GM12878 (cell line): ENCODE data around the gene MRPS25. TPM values are rescaled to one million over a fixed set of nuclear protein-coding genes. Genes with fewer than 3 reads are reported as not detected.

Experiments
- ATAC-seq: fragments of 200-7000 bp; cut with Tn5 transposase; 3 replicates; pipeline ENCODE4 v1.9.1; 2020; ENCODE audit warnings: mild to moderate bottlenecking, moderate library complexity
- BruUV-seq: library from RNA; stranded (reverse); fragments of 400-500 nt; replicated peaks from 2 replicates; lab custom pipeline; 2021; lab: Mats Ljungman, UMichigan
- CTCF ChIA-PET: fragments of 300-600 bp; sonication (Branson Sonifier 250); formaldehyde crosslinking; extraction: SDS; loops from one replicate; lab custom pipeline; 2021; ENCODE audit warnings: inconsistent platforms; lab: Yijun Ruan, JAX
- POLR2A ChIA-PET: fragments of 350-600 bp; formaldehyde crosslinking; extraction: SDS; loops from one replicate; lab custom pipeline; 2021; ENCODE audit warnings: inconsistent platforms; lab: Charles Lee
- RAD21 ChIA-PET: fragments of 300-600 bp; sonication (Branson Sonifier 250); formaldehyde crosslinking; loops from one replicate; lab custom pipeline; 2023; ENCODE audit warnings: antibody characterized with exemption; ENCODE audit not compliant: unreplicated experiment; lab: Charles Lee
- SMC1A ChIA-PET: fragments of 300-600 bp; sonication (Branson Sonifier 250); formaldehyde crosslinking; loops from one replicate; lab custom pipeline; 2023; ENCODE audit not compliant: unreplicated experiment, uncharacterized antibody; lab: Charles Lee
- DNase-seq: peaks from one replicate; pipeline ENCODE4 v3.0.0-alpha.2; 2011; ENCODE audit warnings: low read depth, low spot score
- FAIRE-seq: peaks from 3 replicates; lab custom pipeline; 2011; peaks lifted over from hg19 to GRCh38; lab: Jason Lieb, UNC
- H2AFZ ChIP-seq: 2 replicates; pipeline ENCODE4 v1.6.0; 2011; ENCODE audit warnings: low read depth, low read length, control low read depth; ENCODE audit not compliant: control insufficient read depth
- H3K27ac ChIP-seq: 2 replicates; pipeline ENCODE4 v1.5.1; 2011; ENCODE audit warnings: control low read depth; ENCODE audit not compliant: control insufficient read depth, insufficient read depth
- H3K27me3 ChIP-seq, 2 experiments: replicated peaks in 1 of 2; 2 replicates each; pipeline versions ENCODE4 v1.6.0 to v1.6.1; 2011; ENCODE audit warnings: low read length in 1 of 2; ENCODE audit not compliant: control insufficient read depth in 2 of 2, insufficient read depth in 2 of 2
- H3K36me3 ChIP-seq, 2 experiments: 2 replicates each; pipeline ENCODE4 v1.5.1; 2011; ENCODE audit warnings: low read length in 1 of 2; ENCODE audit not compliant: control insufficient read depth in 2 of 2, insufficient read depth in 2 of 2
- H3K4me1 ChIP-seq: 2 replicates; pipeline ENCODE4 v1.6.1; 2011; ENCODE audit warnings: mild to moderate bottlenecking, low read length, moderate library complexity, mixed read lengths; ENCODE audit not compliant: control insufficient read depth, insufficient read depth
- H3K4me2 ChIP-seq: 2 replicates; pipeline ENCODE4 v1.6.0; 2011; ENCODE audit warnings: control low read depth; ENCODE audit not compliant: control insufficient read depth, insufficient read depth
- H3K4me3 ChIP-seq: fragments of 200-600 bp; sonication (generic); 2 replicates; pipeline ENCODE4 v1.5.1; 2016
- H3K79me2 ChIP-seq: 2 replicates; pipeline ENCODE4 v1.6.0; 2011; ENCODE audit warnings: low read length; ENCODE audit not compliant: control insufficient read depth, insufficient read depth
- H3K9ac ChIP-seq: 2 replicates; pipeline ENCODE4 v1.8.0; 2011; ENCODE audit warnings: low read length, control low read depth, mixed read lengths; ENCODE audit not compliant: control insufficient read depth, insufficient read depth
- H3K9me3 ChIP-seq: replicated peaks from 3 replicates; pipeline ENCODE4 v1.5.1; 2011; ENCODE audit warnings: mild to moderate bottlenecking, low read length; ENCODE audit not compliant: control insufficient read depth, insufficient read depth
- H4K20me1 ChIP-seq: 2 replicates; pipeline ENCODE4 v1.6.0; 2011; ENCODE audit not compliant: control insufficient read depth, insufficient read depth
- BCL11A ChIP-seq: IDR thresholded peaks from 2 replicates; pipeline ENCODE4 v1.6.1; 2011; ENCODE audit warnings: low read depth, low read length
- BHLHE40 ChIP-seq, 2 experiments: fragments of 450-650 bp in 1 of 2; IDR thresholded peaks; 2 replicates each; pipeline ENCODE4 v1.6.1; 2011 to 2017; ENCODE audit warnings: low read depth in 2 of 2, borderline replicate concordance in 1 of 2, improper control_type of control experiment in 1 of 2, low read length in 1 of 2, mild to moderate bottlenecking in 1 of 2
- CBX5 ChIP-seq: sonication (generic); IDR thresholded peaks from 2 replicates; pipeline ENCODE4 v1.6.1; 2016; ENCODE audit warnings: low read depth, moderate library complexity, mild to moderate bottlenecking, inconsistent platforms
- LARP7 ChIP-seq: fragments of 450-650 bp; IDR thresholded peaks from 2 replicates; pipeline ENCODE4 v1.6.1; 2017; ENCODE audit warnings: mild to moderate bottlenecking
- WGBS: methylation state at CpG from one replicate; pipeline ENCODE4 v1.1.6; 2016; ENCODE audit warnings: low lambda C conversion rate; ENCODE audit not compliant: insufficient replicate concordance, insufficient coverage; ENCODE audit errors: missing lambda C conversion rate; 5-methylcytosine and 5-hydroxymethylcytosine counted together
- in situ Hi-C: fragments of 300-500 bp; cut with MboI; formaldehyde crosslinking; loops from 9 replicates; pipeline ENCODE4 v1.14.3; 2018; ENCODE audit warnings: mixed read lengths
- intact Hi-C: fragments of 100-400 bp; cut with micrococcal nuclease; formaldehyde crosslinking; loops from one replicate; pipeline ENCODE4 v1.14.2; 2022; ENCODE audit not compliant: unreplicated experiment
- polyA plus RNA-seq, 11 experiments: library from polyadenylated mRNA; depleted of rRNA in 4 of 11; unstranded in 6 of 11; stranded (reverse) in 5 of 11; fragments of >200 nt; fragmentation: Nextera tagmentation in 4 of 11; fragmentation: Illumina TruSeq in 1 of 11; extraction: Ambion mirVana in 4 of 11; extraction: Trizol in 1 of 11; gene quantifications; 1 replicate in 1 of 11; 2 replicates in 10 of 11; pipeline versions ENCODE4 v1.2.1 to v1.2.3, GENCODE V29; 2011 to 2016; ENCODE audit warnings: inconsistent platforms in 2 of 11, missing spikeins in 2 of 11, low read depth in 1 of 11
- total RNA-seq, 4 experiments: library from RNA; depleted of rRNA in 3 of 4; stranded (reverse); fragments of >200 nt in 3 of 4; fragmentation: Illumina TruSeq in 1 of 4; extraction: Trizol in 1 of 4; gene quantifications; 2 replicates each; pipeline versions ENCODE4 v1.2.1 to v1.2.3, GENCODE V29; 2013 to 2021
- TF ChIP-seq, protein P1 (sequence below): IDR thresholded peaks from 2 replicates; pipeline ENCODE4 v1.6.1; 2012; ENCODE audit warnings: low read length, inconsistent platforms
- TF ChIP-seq, protein P2 (sequence below): IDR thresholded peaks from 2 replicates; pipeline ENCODE4 v1.6.1; 2011; ENCODE audit warnings: borderline replicate concordance, low read depth, mild to moderate bottlenecking, moderate library complexity, low read length; ENCODE audit not compliant: insufficient read depth, poor library complexity, severe bottlenecking

The MRPS25 gene
- total and polyA plus RNA-seq, 10 of the 15 experiments (the other 5 are each of a cell fraction or from before 2014, with no cell fraction given) = 17.0 to 114 (median 62.2) TPM

DNA sequence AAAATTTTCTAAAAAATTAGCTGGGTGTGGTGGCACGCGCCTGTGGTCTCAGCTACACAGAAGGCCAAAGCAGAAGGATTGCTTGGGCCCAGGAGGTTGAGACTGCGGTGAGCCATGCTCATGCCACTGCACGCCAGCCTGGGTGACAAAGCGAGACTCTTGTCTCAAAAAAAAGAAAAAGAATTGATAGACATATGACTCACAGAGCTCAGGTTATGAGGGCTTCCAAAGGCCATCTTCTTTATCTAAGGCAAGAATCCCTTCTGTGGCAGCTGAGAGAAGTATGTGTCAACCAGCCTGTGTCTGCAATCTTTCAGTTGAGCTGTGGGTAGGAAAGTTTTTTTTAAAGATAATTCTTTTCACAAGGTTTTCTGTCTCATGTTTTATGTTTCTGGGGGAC lies 53.9 kb downstream of the MRPS25 start:
- H3K36me3 ChIP-seq = peaks cover 12 to 24% of the 10 kb centered on the region in 2 experiments
- no peak for DNase-seq
- RAD21 ChIA-PET = no interaction called here
- ATAC-seq = no peak
- WGBS = 98% methylated on average over 5 of the region's 5 CpGs
- FAIRE-seq = no peak
- BruUV-seq = no TSS peak
- H3K4me1 ChIP-seq = no peaks in the 10 kb centered on the region
- no peak overlapping the region for H3K27ac ChIP-seq
- no peak overlapping the region for H2AFZ ChIP-seq
- H3K4me2 ChIP-seq = no peak overlapping the region
- no peaks in the 10 kb centered on the region for H3K27me3 ChIP-seq
- TF ChIP-seq, protein P1, sequence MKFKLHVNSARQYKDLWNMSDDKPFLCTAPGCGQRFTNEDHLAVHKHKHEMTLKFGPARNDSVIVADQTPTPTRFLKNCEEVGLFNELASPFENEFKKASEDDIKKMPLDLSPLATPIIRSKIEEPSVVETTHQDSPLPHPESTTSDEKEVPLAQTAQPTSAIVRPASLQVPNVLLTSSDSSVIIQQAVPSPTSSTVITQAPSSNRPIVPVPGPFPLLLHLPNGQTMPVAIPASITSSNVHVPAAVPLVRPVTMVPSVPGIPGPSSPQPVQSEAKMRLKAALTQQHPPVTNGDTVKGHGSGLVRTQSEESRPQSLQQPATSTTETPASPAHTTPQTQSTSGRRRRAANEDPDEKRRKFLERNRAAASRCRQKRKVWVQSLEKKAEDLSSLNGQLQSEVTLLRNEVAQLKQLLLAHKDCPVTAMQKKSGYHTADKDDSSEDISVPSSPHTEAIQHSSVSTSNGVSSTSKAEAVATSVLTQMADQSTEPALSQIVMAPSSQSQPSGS = no peak
- TF ChIP-seq BCL11A = no peak
- no peak for TF ChIP-seq BHLHE40 (IDR thresholded peaks at IDR 0.05; ENCODE audit: borderline replicate concordance in 1 of 2, low read depth in 2 of 2, low read length in 1 of 2)
- TF ChIP-seq LARP7 = no peak
- TF ChIP-seq, protein P2, sequence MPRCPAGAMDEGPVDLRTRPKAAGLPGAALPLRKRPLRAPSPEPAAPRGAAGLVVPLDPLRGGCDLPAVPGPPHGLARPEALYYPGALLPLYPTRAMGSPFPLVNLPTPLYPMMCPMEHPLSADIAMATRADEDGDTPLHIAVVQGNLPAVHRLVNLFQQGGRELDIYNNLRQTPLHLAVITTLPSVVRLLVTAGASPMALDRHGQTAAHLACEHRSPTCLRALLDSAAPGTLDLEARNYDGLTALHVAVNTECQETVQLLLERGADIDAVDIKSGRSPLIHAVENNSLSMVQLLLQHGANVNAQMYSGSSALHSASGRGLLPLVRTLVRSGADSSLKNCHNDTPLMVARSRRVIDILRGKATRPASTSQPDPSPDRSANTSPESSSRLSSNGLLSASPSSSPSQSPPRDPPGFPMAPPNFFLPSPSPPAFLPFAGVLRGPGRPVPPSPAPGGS = no peak
- no peak for TF ChIP-seq CBX5
- in situ Hi-C loops = no loop called here
- H3K4me3 ChIP-seq = no peak overlapping the region
- no peaks in the 10 kb centered on the region for H3K9me3 ChIP-seq
- SMC1A ChIA-PET = interaction anchor here (0.7 to 0.8 kb wide), 2 partner anchors 15 to 22 kb away, joined by 3 read pairs; no protein-coding TSS in a partner anchor
- H3K79me2 ChIP-seq = no peaks in the 10 kb centered on the region
- H3K9ac ChIP-seq = no peak overlapping the region
- CTCF ChIA-PET = interaction anchor here (1.1 to 1.4 kb wide), 2 partner anchors 22 to 38 kb away, joined by 3 read pairs; no protein-coding TSS in a partner anchor
- intact Hi-C loops = no loop called here
- POLR2A ChIA-PET = no interaction called here
- no peaks in the 10 kb centered on the region for H4K20me1 ChIP-seq
